OCI-LY1 (cell line): ENCODE measurements around the gene ARAP1.

Experiments used
- H2AFZ ChIP-seq: fragments of 200-600 bp; sonication (generic), shearing (Covaris generic); 2 replicates; pipeline ENCODE4 v1.6.0; 2014; ENCODE audit warnings: antibody characterized with exemption, mild to moderate bottlenecking, low read length
- H3F3A ChIP-seq: fragments of 200-600 bp; sonication (generic), shearing (Covaris generic); 2 replicates; pipeline ENCODE4 v1.6.0; 2014; ENCODE audit warnings: mild to moderate bottlenecking, antibody characterized with exemption, low read length, moderate library complexity; ENCODE audit not compliant: insufficient read depth
- H3K27ac ChIP-seq: fragments of 200-600 bp; sonication (generic); 2 replicates; pipeline ENCODE4 v1.5.1; 2014; ENCODE audit warnings: low read length, mixed run types, mild to moderate bottlenecking, low read depth; ENCODE audit not compliant: poor library complexity, severe bottlenecking
- H3K27me3 ChIP-seq: fragments of 200-600 bp; sonication (generic); 2 replicates; pipeline ENCODE4 v1.6.0; 2014; ENCODE audit warnings: antibody characterized with exemption, mild to moderate bottlenecking, low read length, moderate library complexity; ENCODE audit not compliant: insufficient read depth
- H3K36me3 ChIP-seq: fragments of 200-600 bp; sonication (generic); 2 replicates; pipeline ENCODE4 v1.6.1; 2014; ENCODE audit warnings: mild to moderate bottlenecking, antibody characterized with exemption, low read length, moderate library complexity, mixed read lengths; ENCODE audit not compliant: insufficient read depth
- H3K4me1 ChIP-seq: fragments of 200-600 bp; sonication (generic); 2 replicates; pipeline ENCODE4 v1.5.1; 2014; ENCODE audit warnings: mild to moderate bottlenecking, low read length, moderate library complexity; ENCODE audit not compliant: insufficient read depth, severe bottlenecking
- H3K4me2 ChIP-seq: fragments of 200-600 bp; sonication (generic), shearing (Covaris generic); 2 replicates; pipeline ENCODE4 v1.6.1; 2014; ENCODE audit warnings: low read length
- H3K4me3 ChIP-seq: fragments of 200-600 bp; sonication (generic); 2 replicates; pipeline ENCODE4 v1.5.1; 2014; ENCODE audit warnings: low read length, low read depth, mild to moderate bottlenecking, mixed read lengths; ENCODE audit not compliant: poor library complexity, severe bottlenecking
- H3K79me2 ChIP-seq: fragments of 200-600 bp; shearing (Covaris generic); 2 replicates; pipeline ENCODE4 v1.6.1; 2016; ENCODE audit warnings: mixed run types, low read length, mixed read lengths; ENCODE audit not compliant: insufficient read depth
- H3K9ac ChIP-seq: fragments of 200-600 bp; sonication (generic), shearing (Covaris generic); 2 replicates; pipeline ENCODE4 v1.6.1; 2014; ENCODE audit warnings: mild to moderate bottlenecking, low read length, mixed read lengths
- H3K9me2 ChIP-seq: fragments of 200-600 bp; sonication (generic), shearing (Covaris generic); 2 replicates; pipeline ENCODE4 v1.6.1; 2014; ENCODE audit warnings: low read depth, mild to moderate bottlenecking, low read length, mixed read lengths
- H3K9me3 ChIP-seq: fragments of 200-600 bp; shearing (Covaris generic); 2 replicates; pipeline ENCODE4 v1.6.1; 2014; ENCODE audit warnings: low read length, mixed read lengths
- H4K20me1 ChIP-seq: fragments of 200-600 bp; sonication (generic), shearing (Covaris generic); 2 replicates; pipeline ENCODE4 v1.6.0; 2016; ENCODE audit warnings: mild to moderate bottlenecking, low read length; ENCODE audit not compliant: insufficient read depth
- EZH2 ChIP-seq: fragments of 200-600 bp; sonication (generic), shearing (Covaris generic); IDR thresholded peaks from 2 replicates; pipeline ENCODE4 v1.8.0; 2017; ENCODE audit warnings: borderline replicate concordance, mixed run types, mild to moderate bottlenecking, antibody characterized with exemption, low read length, moderate library complexity, mixed read lengths
- TF ChIP-seq, protein P1 (sequence below): fragments of 200-600 bp; sonication (generic), shearing (Covaris generic); IDR thresholded peaks from 2 replicates; pipeline ENCODE4 v1.5.1; 2017; ENCODE audit warnings: mild to moderate bottlenecking, antibody characterized with exemption, low read length, moderate library complexity, mixed read lengths

The ARAP1 gene

GRCh38 chr11:72780296-72781062, 28.3 kb upstream of the ARAP1 start:
- no peaks in the 10 kb centered on the region for H4K20me1 ChIP-seq
- no peak overlapping the region for H3K27ac ChIP-seq
- H3K9me2 ChIP-seq, result no peaks in the 10 kb centered on the region
- no peak overlapping the region for H3K9ac ChIP-seq
- H3F3A ChIP-seq, result no peaks in the 10 kb centered on the region
- H3K79me2 ChIP-seq, result no peaks in the 10 kb centered on the region
- TF ChIP-seq, protein P1, sequence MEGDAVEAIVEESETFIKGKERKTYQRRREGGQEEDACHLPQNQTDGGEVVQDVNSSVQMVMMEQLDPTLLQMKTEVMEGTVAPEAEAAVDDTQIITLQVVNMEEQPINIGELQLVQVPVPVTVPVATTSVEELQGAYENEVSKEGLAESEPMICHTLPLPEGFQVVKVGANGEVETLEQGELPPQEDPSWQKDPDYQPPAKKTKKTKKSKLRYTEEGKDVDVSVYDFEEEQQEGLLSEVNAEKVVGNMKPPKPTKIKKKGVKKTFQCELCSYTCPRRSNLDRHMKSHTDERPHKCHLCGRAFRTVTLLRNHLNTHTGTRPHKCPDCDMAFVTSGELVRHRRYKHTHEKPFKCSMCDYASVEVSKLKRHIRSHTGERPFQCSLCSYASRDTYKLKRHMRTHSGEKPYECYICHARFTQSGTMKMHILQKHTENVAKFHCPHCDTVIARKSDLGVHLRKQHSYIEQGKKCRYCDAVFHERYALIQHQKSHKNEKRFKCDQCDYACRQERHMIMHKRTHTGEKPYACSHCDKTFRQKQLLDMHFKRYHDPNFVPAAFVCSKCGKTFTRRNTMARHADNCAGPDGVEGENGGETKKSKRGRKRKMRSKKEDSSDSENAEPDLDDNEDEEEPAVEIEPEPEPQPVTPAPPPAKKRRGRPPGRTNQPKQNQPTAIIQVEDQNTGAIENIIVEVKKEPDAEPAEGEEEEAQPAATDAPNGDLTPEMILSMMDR, result no peak
- TF ChIP-seq EZH2, result no peak
- H3K4me3 ChIP-seq, result no peak overlapping the region
- no peaks in the 10 kb centered on the region for H3K36me3 ChIP-seq
- H2AFZ ChIP-seq, result no peak overlapping the region
- peaks cover 9% of the 10 kb centered on the region for H3K4me1 ChIP-seq
- peaks cover 8% of the 10 kb centered on the region; the same call in 1 of the 2 replicates for H3K27me3 ChIP-seq
- no peaks in the 10 kb centered on the region for H3K9me3 ChIP-seq
- no peak overlapping the region; the same call in 1 of the 2 replicates for H3K4me2 ChIP-seq

DNA sequence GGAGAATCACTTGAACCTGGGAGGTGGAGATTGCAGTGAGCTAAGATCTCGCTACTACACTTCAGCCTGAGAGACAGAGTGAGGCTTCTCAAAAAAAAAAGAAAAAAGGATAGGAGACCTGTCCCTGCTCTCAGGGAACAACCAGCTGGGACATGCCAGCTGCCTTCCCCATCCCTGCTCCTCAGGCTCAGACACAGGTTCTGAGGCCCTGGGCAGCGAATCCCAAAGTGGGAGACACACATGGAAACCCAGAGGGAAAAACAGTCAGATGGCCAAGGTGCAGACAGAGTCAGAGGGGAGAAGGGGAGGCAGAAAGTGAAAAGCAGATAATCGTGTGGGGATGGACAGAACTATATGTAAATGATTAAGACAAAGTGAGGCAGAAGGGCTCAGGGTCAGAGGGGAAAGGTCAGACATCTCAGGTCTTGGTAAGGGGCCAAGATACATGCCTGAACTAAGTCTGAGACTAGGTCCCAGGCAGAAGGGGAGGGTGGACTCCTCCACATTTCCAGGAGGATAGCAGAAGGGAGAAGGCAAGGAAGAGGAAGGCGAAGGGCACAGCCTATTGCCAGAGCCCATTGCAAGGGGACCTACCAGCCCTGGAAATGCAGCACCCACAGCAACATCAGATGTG, 27.4 kb upstream of the ARAP1 start:
- Histone ChIP-seq H3K27ac (no peak overlapping the region), H4K20me1 (no peaks in the 10 kb centered on the region), H3K9me3 (no peaks in the 10 kb centered on the region), H2AFZ (no peak overlapping the region), H3F3A (no peaks in the 10 kb centered on the region), H3K9ac (no peak overlapping the region), H3K27me3 (peaks cover 10% of the 10 kb centered on the region; the same call in 1 of the 2 replicates), H3K79me2 (no peaks in the 10 kb centered on the region), H3K4me2 (no peak overlapping the region), H3K4me3 (no peak overlapping the region), H3K4me1 (peaks cover 9% of the 10 kb centered on the region), H3K9me2 (no peaks in the 10 kb centered on the region), H3K36me3 (no peaks in the 10 kb centered on the region)
- no peak for TF ChIP-seq EZH2
- TF ChIP-seq, protein P1, result no peak

DNA sequence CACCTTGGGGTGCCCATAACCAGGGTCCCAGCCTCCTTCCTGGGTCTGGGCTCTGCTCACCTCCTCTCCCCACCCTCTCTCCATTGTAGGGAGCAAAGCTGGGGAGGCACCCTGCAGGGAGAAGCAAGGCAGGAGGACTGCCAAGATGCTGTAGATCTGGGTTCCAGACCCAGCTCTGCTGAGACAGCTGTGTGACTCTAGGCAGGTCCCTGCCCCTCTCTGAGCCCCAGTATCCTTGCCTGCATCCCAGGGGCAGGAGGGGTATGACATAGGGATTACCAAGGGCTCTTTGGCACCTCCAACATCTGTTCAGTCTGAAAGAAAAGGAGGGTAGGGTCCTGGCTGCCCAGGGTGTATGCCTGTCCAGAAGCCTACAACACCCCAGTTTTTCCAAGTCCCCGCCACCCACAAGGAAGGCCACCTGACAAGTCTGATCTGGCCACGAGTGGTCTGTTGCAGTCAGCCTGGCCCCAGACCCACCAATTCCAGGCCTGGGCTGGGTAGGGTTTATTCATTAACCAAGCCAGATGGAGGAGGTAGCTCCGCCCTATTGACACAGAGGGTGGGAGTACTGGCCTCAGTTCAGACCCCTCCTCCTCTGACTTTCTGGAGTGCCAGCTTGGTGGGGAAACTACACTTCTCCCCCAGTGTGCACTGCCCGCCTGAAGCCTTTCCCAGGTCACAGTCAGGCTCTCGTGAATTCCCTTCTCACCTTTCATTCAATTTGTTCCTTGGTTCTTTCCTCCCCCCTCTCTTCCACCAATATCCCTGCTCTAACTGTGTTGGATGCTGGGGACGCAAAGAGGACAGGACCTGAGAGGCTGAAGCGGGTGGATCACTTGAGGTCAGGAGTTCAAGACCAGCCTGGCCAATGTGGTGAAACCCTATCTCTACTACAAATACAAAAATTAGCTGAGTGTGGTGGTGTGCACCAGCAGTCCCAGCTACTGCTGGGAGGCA, 26.6 kb upstream of the ARAP1 start:
- TF ChIP-seq EZH2, result no peak
- TF ChIP-seq, protein P1, result no peak
- H3K9me2 ChIP-seq, result no peaks in the 10 kb centered on the region
- H3K4me1 ChIP-seq, result peaks cover 9% of the 10 kb centered on the region
- no peaks in the 10 kb centered on the region for H3K36me3 ChIP-seq
- no peak overlapping the region for H3K27ac ChIP-seq
- no peak overlapping the region for H3K4me2 ChIP-seq
- no peak overlapping the region for H3K9ac ChIP-seq
- H3K27me3 ChIP-seq, result peaks cover 10% of the 10 kb centered on the region; the same call in 1 of the 2 replicates
- H3K9me3 ChIP-seq, result no peaks in the 10 kb centered on the region
- no peaks in the 10 kb centered on the region for H3K79me2 ChIP-seq
- H3F3A ChIP-seq, result no peaks in the 10 kb centered on the region
- H3K4me3 ChIP-seq, result no peak overlapping the region
- H2AFZ ChIP-seq, result no peak overlapping the region
- no peaks in the 10 kb centered on the region for H4K20me1 ChIP-seq
